ENCODE measurements around the gene CCNO. TPM values are rescaled to one million over a fixed set of nuclear protein-coding genes. Genes with fewer than 3 reads are reported as not detected.

CCNO gene
- total and polyA plus RNA-seq, 2 experiments from 2014 or later: 0.12 to 0.51 TPM

DNA sequence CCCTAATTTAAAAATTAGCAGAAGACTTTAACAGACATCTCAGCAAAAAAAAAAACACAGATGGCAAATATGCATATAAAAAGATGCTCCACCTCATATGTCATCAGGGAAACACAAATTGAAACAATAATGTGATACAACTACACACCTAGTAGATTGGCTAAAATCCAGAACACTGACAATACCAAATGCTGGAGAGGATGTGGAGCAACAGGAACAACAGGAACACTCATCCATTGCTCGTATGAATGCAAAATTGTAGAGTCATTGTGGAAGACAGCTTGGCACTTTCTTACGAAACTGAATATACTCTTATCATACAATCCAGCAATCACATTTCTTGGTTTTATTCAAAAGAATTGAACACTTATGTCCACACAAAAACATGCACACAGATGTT is 28.4 kb downstream of the CCNO start:
- DNase-seq (ENCODE audit: low read depth in 1 of 2, low spot score in 1 of 2): no peak
- Histone ChIP-seq H3K27ac (no peak overlapping the region), H3K27me3 (peaks cover 21% of the 10 kb centered on the region), H3K4me3 (no peak overlapping the region), H3K4me1 (ENCODE audit: low read depth) (no peaks in the 10 kb centered on the region), H3K36me3 (no peaks in the 10 kb centered on the region), H3K9me3 (ENCODE audit: low read depth) (no peaks in the 10 kb centered on the region)
- TF ChIP-seq, protein P1, sequence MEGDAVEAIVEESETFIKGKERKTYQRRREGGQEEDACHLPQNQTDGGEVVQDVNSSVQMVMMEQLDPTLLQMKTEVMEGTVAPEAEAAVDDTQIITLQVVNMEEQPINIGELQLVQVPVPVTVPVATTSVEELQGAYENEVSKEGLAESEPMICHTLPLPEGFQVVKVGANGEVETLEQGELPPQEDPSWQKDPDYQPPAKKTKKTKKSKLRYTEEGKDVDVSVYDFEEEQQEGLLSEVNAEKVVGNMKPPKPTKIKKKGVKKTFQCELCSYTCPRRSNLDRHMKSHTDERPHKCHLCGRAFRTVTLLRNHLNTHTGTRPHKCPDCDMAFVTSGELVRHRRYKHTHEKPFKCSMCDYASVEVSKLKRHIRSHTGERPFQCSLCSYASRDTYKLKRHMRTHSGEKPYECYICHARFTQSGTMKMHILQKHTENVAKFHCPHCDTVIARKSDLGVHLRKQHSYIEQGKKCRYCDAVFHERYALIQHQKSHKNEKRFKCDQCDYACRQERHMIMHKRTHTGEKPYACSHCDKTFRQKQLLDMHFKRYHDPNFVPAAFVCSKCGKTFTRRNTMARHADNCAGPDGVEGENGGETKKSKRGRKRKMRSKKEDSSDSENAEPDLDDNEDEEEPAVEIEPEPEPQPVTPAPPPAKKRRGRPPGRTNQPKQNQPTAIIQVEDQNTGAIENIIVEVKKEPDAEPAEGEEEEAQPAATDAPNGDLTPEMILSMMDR (IDR thresholded peaks at IDR 0.05; ENCODE audit: low read depth, low read length): no peak

DNA sequence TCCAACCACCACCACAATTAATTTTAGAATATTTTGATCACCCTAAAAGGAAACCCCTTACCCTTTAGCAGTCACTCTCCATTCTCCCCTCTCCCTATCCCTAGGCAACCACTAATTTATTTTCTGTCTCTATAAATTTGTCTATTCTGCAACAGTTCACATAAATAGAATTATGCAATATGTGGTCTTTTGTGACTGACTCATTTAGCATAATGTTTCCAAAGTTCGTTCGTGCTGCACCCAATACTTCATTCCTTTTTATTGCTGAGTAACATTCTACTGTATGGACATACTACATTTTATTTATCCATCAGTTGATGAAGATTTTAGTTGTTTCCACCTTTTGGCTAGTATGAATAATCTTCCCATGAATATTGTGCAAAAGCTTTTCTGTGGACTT is 42.2 kb downstream of the CCNO start:
- DNase-seq (ENCODE audit: low read depth in 1 of 2, low spot score in 1 of 2): no peak
- Histone ChIP-seq H3K36me3 (no peaks in the 10 kb centered on the region), H3K9me3 (ENCODE audit: low read depth) (no peaks in the 10 kb centered on the region), H3K27me3 (peaks cover 75% of the 10 kb centered on the region), H3K4me1 (ENCODE audit: low read depth) (no peaks in the 10 kb centered on the region), H3K4me3 (no peak overlapping the region), H3K27ac (no peak overlapping the region)
- TF ChIP-seq, protein P1 (IDR thresholded peaks at IDR 0.05; ENCODE audit: low read depth, low read length): no peak

DNA sequence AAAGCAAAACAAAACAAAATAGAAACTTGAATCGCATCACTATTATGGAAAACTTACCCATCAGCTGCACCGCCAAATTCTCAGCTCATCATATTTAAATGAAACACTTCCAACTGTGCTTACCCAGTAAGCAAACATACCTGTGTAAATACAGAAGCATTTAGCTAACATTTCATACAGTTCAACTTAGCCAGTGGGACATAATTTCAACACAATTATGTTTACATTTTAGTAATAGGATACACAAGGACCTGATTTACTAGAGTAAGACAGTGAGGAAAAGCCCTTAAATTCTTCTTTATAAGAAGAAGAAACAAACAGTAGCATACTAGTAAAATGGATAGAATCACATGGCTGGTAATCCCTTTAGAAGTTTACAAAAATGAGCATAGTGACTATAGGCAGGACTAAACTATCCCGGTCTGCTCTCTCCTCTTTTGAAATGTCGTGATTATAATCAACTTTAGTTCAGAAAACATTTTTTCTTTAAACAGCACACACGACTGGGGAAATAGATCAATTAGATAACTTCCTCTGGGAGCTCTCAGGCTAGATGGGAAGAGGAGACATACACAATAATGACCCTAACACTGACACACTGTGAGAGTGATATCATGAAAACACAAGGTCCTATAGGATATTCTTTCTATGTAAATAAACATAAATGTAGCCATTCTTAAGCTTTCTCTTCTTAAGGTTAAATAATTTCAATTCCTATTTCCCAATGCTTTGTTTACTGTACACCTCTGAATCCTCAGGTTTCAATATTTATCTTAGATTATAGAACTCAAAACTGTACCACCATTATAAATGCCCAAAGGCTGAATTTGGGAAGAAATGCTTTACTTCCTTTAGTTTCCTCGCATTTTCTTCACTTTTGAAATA is 44.5 kb downstream of the CCNO start:
- H3K9me3 ChIP-seq (ENCODE audit: low read depth): no peaks in the 10 kb centered on the region
- H3K27ac ChIP-seq: no peak overlapping the region
- H3K4me1 ChIP-seq (ENCODE audit: low read depth): no peaks in the 10 kb centered on the region
- H3K4me3 ChIP-seq: no peak overlapping the region
- H3K27me3 ChIP-seq: peaks cover 69% of the 10 kb centered on the region
- DNase-seq (ENCODE audit: low read depth in 1 of 2, low spot score in 1 of 2): no peak
- H3K36me3 ChIP-seq: no peaks in the 10 kb centered on the region
- TF ChIP-seq, protein P1 (IDR thresholded peaks at IDR 0.05; ENCODE audit: low read depth, low read length): no peak

DNA sequence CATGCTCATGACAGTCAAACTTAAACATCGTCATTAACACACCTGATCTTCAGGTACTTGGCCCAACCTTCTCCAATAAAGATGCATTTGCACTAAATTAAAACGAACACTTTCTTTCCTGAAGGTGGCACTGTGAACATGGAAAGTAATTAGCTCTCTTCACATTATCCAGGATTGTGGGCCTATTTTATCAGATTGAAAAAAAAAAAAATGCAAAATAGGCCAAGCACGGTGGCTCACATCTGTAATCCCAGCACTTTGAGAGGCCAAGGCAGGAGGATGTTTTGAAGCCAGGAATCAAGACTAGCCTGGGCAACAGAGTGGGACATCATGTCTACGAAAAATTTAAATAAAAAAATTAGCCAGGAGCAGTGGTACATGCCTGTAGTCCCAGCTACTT is 46.0 kb downstream of the CCNO start:
- Histone ChIP-seq H3K4me3 (no peak overlapping the region), H3K4me1 (ENCODE audit: low read depth) (no peaks in the 10 kb centered on the region), H3K36me3 (no peaks in the 10 kb centered on the region), H3K27me3 (peaks cover 61% of the 10 kb centered on the region), H3K9me3 (ENCODE audit: low read depth) (no peaks in the 10 kb centered on the region), H3K27ac (no peak overlapping the region)
- peak in 1 of 2 donors; percentile 19 for DNase-seq (ENCODE audit: low read depth in 1 of 2, low spot score in 1 of 2)
- TF ChIP-seq, protein P1 (IDR thresholded peaks at IDR 0.05; ENCODE audit: low read depth, low read length): peak; percentile 33

Other genes with a start within 250 kb of the CCNO start
- gene ESM1, start 248.0 kb downstream of the CCNO start, total RNA-seq: 0.35 and 1.7 TPM in 2 replicates
- gene ESM1, start 248.0 kb downstream of the CCNO start, polyA plus RNA-seq: 0.48 TPM in 1 of 2 replicates, not detected in the other
- not detected in 2 replicates for gene GZMK, start 209.4 kb downstream of the CCNO start, total RNA-seq
- not detected in 2 replicates for gene GZMK, start 209.4 kb downstream of the CCNO start, polyA plus RNA-seq
- not detected in 2 replicates for gene GZMA, start 131.0 kb downstream of the CCNO start, total RNA-seq
- not detected in 2 replicates for gene GZMA, start 131.0 kb downstream of the CCNO start, polyA plus RNA-seq
- 44.5 and 57.1 TPM in 2 replicates for gene GPX8, start 73.4 kb downstream of the CCNO start, total RNA-seq
- gene GPX8, start 73.4 kb downstream of the CCNO start, polyA plus RNA-seq: 68.5 and 71.1 TPM in 2 replicates
- 0.32 and 0.45 TPM in 2 replicates for gene CDC20B, start 60.4 kb downstream of the CCNO start, total RNA-seq
- 0.39 and 0.89 TPM in 2 replicates for gene CDC20B, start 60.4 kb downstream of the CCNO start, polyA plus RNA-seq
- gene MCIDAS, start 6.3 kb downstream of the CCNO start, total RNA-seq: not detected in 2 replicates
- gene MCIDAS, start 6.3 kb downstream of the CCNO start, polyA plus RNA-seq: 0.49 TPM in 1 of 2 replicates, not detected in the other
- 17.2 and 20.0 TPM in 2 replicates for gene DHX29, start 74.1 kb upstream of the CCNO start, total RNA-seq
- gene DHX29, start 74.1 kb upstream of the CCNO start, polyA plus RNA-seq: 40.4 and 41.8 TPM in 2 replicates
- 43.9 and 65.2 TPM in 2 replicates for gene MTREX, start 74.4 kb upstream of the CCNO start, total RNA-seq
- 32.8 and 45.3 TPM in 2 replicates for gene MTREX, start 74.4 kb upstream of the CCNO start, polyA plus RNA-seq

Measured in cardiac muscle cell (in vitro differentiated cells and primary cell).